Neuronal stem cell (in vitro differentiated cells): ENCODE results near the gene GRID1.

Source experiments
- DNase-seq: peaks from one replicate; pipeline ENCODE4 v3.0.0-alpha.2; 2013; ENCODE audit warnings: low spot score
- H2AFZ ChIP-seq: one replicate; pipeline ENCODE4 v1.6.1; 2013; ENCODE audit warnings: mild to moderate bottlenecking, low read length, inconsistent platforms
- H2AK5ac ChIP-seq: 2 replicates; pipeline ENCODE4 v1.6.1; 2013; ENCODE audit warnings: low read depth, mild to moderate bottlenecking, inconsistent platforms, low read length, moderate library complexity, mixed read lengths
- H2BK120ac ChIP-seq: 2 replicates; pipeline ENCODE4 v1.6.1; 2013; ENCODE audit warnings: low read depth, mild to moderate bottlenecking, inconsistent platforms, low read length, moderate library complexity, mixed read lengths
- H2BK12ac ChIP-seq: one replicate; pipeline ENCODE4 v1.6.1; 2013; ENCODE audit warnings: low read length, inconsistent platforms
- H2BK15ac ChIP-seq: 2 replicates; pipeline ENCODE4 v1.6.1; 2013; ENCODE audit warnings: mild to moderate bottlenecking, low read length, inconsistent platforms, mixed read lengths
- H2BK5ac ChIP-seq: one replicate; pipeline ENCODE4 v1.6.1; 2013; ENCODE audit warnings: inconsistent platforms, mild to moderate bottlenecking, low read length, moderate library complexity
- H3K14ac ChIP-seq: one replicate; pipeline ENCODE4 v1.6.1; 2013; ENCODE audit warnings: low read length, inconsistent platforms
- H3K18ac ChIP-seq: 2 replicates; pipeline ENCODE4 v1.6.1; 2013; ENCODE audit warnings: low read length, inconsistent platforms
- H3K23ac ChIP-seq: 2 replicates; pipeline ENCODE4 v1.6.1; 2013; ENCODE audit warnings: low read depth, mild to moderate bottlenecking, mixed read lengths, low read length, inconsistent platforms; ENCODE audit not compliant: poor library complexity
- H3K27ac ChIP-seq: replicated peaks from 3 replicates; pipeline ENCODE4 v1.5.1; 2013; ENCODE audit warnings: low read length, inconsistent platforms
- H3K27me3 ChIP-seq, 3 experiments: 2 replicates each; pipeline ENCODE4 v1.6.1; 2013; ENCODE audit warnings: low read length in 3 of 3, mild to moderate bottlenecking in 2 of 3, inconsistent platforms in 1 of 3, low read depth in 1 of 3, mixed read lengths in 1 of 3, moderate library complexity in 1 of 3; ENCODE audit not compliant: control insufficient read depth in 3 of 3, insufficient read depth in 3 of 3
- H3K36me3 ChIP-seq, 2 donors: replicated peaks in 1 of 2; 2 replicates each; pipeline ENCODE4 v1.6.1; 2013; ENCODE audit warnings: low read length in 2 of 2; ENCODE audit not compliant: control insufficient read depth in 2 of 2, insufficient read depth in 2 of 2
- H3K4ac ChIP-seq: 2 replicates; pipeline ENCODE4 v1.6.1; 2013; ENCODE audit warnings: inconsistent platforms, mild to moderate bottlenecking, low read length, moderate library complexity
- H3K4me1 ChIP-seq, 2 donors: 1 replicate in 1 of 2; 2 replicates in 1 of 2; pipeline ENCODE4 v1.6.1; 2013; ENCODE audit warnings: low read length in 2 of 2, low read depth in 1 of 2; ENCODE audit not compliant: control insufficient read depth in 2 of 2, insufficient read depth in 1 of 2
- H3K4me2 ChIP-seq: one replicate; pipeline ENCODE4 v1.6.1; 2013; ENCODE audit warnings: mild to moderate bottlenecking, low read length, inconsistent platforms; ENCODE audit not compliant: insufficient read depth, poor library complexity, severe bottlenecking
- H3K4me3 ChIP-seq, 2 donors: 2 replicates each; pipeline ENCODE4 v1.5.1; 2013; ENCODE audit warnings: low read length in 2 of 2, mild to moderate bottlenecking in 2 of 2, inconsistent platforms in 1 of 2, moderate library complexity in 1 of 2
- H3K79me1 ChIP-seq: one replicate; pipeline ENCODE4 v1.6.1; 2013; ENCODE audit warnings: low read depth, mild to moderate bottlenecking, inconsistent platforms, low read length, moderate library complexity
- H3K9ac ChIP-seq: one replicate; pipeline ENCODE4 v1.6.1; 2013; ENCODE audit warnings: mild to moderate bottlenecking, low read depth, low read length, inconsistent platforms; ENCODE audit not compliant: poor library complexity
- H3K9me3 ChIP-seq, 2 donors: replicated peaks in 1 of 2; 2 replicates each; pipeline versions ENCODE3 to v1.6.1; 2013; ENCODE audit warnings: low read length in 2 of 2, mild to moderate bottlenecking in 2 of 2, inconsistent platforms in 1 of 2, low read depth in 1 of 2, mixed read lengths in 1 of 2, moderate library complexity in 1 of 2; ENCODE audit not compliant: control insufficient read depth in 2 of 2, insufficient read depth in 1 of 2
- H4K8ac ChIP-seq: one replicate; pipeline ENCODE4 v1.6.1; 2013; ENCODE audit warnings: low read depth, mild to moderate bottlenecking, inconsistent platforms, low read length, moderate library complexity
- H4K91ac ChIP-seq: one replicate; pipeline ENCODE4 v1.6.1; 2013; ENCODE audit warnings: low read length, low read depth, mild to moderate bottlenecking, inconsistent platforms; ENCODE audit not compliant: poor library complexity
- WGBS, 2 donors: extraction: QIAGEN DNeasy Blood & Tissue Kit; methylation state at CpG; one replicate each; pipeline ENCODE4 v1.1.7; 2013; ENCODE audit warnings: missing lambda C conversion rate in 2 of 2, mixed read lengths in 1 of 2; ENCODE audit not compliant: insufficient read length in 2 of 2, insufficient replicate concordance in 1 of 2; ENCODE audit errors: extremely low coverage in 2 of 2; 5-methylcytosine and 5-hydroxymethylcytosine counted together

Gene GRID1

GRCh38 chr10:85645053-85645452 lies 721.5 kb downstream of the GRID1 start:
- Histone ChIP-seq H3K79me1 (no peaks in the 10 kb centered on the region), H3K18ac (no peak overlapping the region), H3K14ac (no peak overlapping the region), H3K9me3 (no peaks in the 10 kb centered on the region), H3K9ac (no peak overlapping the region), H2BK5ac (no peak overlapping the region), H3K4ac (no peak overlapping the region), H3K27me3 (no peaks in the 10 kb centered on the region), H3K23ac (no peak overlapping the region), H2BK120ac (no peak overlapping the region), H2BK12ac (no peak overlapping the region), H3K36me3 (no peaks in the 10 kb centered on the region), H4K8ac (no peak overlapping the region), H3K4me3 (no peak overlapping the region), H2AK5ac (no peak overlapping the region), H3K27ac (no peak overlapping the region), H2BK15ac (no peak overlapping the region), H3K4me2 (no peak overlapping the region), H2AFZ (no peak overlapping the region), H3K4me1 (peaks cover 0 to 2% of the 10 kb centered on the region in 2 donors), H4K91ac (no peak overlapping the region)
- no peak for DNase-seq
- no CpG with 5 or more reads among the region's 3 CpGs for WGBS, 2 donors

DNA sequence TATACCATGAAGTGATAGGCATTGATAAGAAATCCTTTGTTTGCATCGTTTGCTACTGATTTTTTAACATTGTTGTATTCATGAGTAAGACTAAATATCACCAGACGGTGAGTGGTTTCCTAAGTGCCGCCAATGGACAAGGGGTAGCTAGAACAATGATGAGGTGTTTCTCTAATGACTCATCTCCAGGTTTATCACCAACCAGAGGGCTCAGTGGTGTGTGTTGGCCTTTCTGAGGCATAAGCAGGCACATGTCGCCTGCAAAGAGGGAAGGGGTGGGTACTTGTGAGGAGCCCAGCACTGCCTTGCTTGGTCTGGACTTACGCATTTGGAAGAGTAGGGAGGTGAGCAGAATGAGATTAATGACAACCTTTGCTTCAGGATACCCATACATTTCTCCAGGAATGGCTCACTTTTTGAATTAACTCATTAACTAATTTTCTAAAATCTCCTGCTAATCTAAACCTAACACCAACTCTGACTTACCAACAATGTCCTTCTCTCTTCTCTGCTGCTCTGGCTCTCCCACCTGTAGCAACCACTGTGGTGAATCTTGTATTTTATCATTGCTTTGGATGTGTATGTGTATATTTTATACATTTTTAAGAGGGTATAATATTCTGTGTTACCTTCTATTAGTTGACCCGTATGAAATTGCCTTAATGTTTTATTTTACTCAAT lies 722.6 kb downstream of the GRID1 start:
- no peak for DNase-seq
- Histone ChIP-seq H3K9me3 (no peaks in the 10 kb centered on the region), H3K4me1 (peaks cover 0 to 2% of the 10 kb centered on the region in 2 donors), H3K4ac (no peak overlapping the region), H3K79me1 (no peaks in the 10 kb centered on the region), H2BK12ac (no peak overlapping the region), H3K4me3 (no peak overlapping the region), H4K8ac (no peak overlapping the region), H2BK15ac (no peak overlapping the region), H3K23ac (no peak overlapping the region), H3K27me3 (no peaks in the 10 kb centered on the region), H3K14ac (no peak overlapping the region), H3K4me2 (no peak overlapping the region), H4K91ac (no peak overlapping the region), H2BK5ac (no peak overlapping the region), H2AFZ (no peak overlapping the region), H3K18ac (no peak overlapping the region), H3K9ac (no peak overlapping the region), H2BK120ac (no peak overlapping the region), H3K27ac (no peak overlapping the region), H2AK5ac (no peak overlapping the region), H3K36me3 (no peaks in the 10 kb centered on the region)
- WGBS, 2 donors: no CpG with 5 or more reads among the region's 6 CpGs

DNA sequence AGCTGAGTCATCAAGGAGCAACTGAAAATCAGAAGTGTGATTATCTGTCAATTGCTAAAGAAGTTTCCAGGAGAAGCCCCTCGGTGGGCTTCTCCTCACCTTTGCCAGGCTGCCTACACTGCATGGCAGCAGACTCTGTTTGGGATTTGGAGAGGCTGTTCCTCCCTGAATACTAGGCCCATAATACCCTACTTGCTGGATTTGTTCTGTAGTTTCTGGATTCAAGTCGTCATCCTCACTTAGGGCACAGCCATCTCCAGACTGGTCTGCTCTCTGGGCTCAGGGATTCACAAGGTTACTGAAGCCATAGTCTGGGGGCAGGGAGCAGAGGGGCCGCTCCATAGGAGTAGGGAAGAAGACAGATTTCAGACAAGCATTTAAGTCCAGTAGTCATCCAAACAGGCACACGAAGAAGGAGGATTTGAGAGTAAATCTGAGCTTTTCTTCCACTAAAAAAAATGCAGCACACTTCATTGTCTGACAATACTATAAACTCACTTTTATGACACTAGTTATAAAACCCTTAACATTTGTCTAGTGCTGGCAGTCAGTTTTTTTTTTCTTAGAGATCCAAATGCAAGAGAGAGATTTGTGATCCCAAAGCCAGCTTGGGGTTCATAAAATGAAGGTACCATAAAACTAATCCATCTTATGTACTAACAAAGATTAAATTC lies 723.3 kb downstream of the GRID1 start:
- Histone ChIP-seq H3K4me2 (no peak overlapping the region), H3K27me3 (no peaks in the 10 kb centered on the region), H4K8ac (no peak overlapping the region), H4K91ac (no peak overlapping the region), H3K79me1 (no peaks in the 10 kb centered on the region), H3K9ac (no peak overlapping the region), H2BK15ac (no peak overlapping the region), H2BK120ac (no peak overlapping the region), H2BK12ac (no peak overlapping the region), H2AFZ (no peak overlapping the region), H3K27ac (no peak overlapping the region), H3K9me3 (no peaks in the 10 kb centered on the region), H2AK5ac (no peak overlapping the region), H3K18ac (no peak overlapping the region), H3K4ac (no peak overlapping the region), H3K14ac (no peak overlapping the region), H3K36me3 (no peaks in the 10 kb centered on the region), H3K23ac (no peak overlapping the region), H3K4me3 (no peak overlapping the region), H2BK5ac (no peak overlapping the region), H3K4me1 (peaks cover 0 to 2% of the 10 kb centered on the region in 2 donors)
- no CpG with 5 or more reads among the region's 4 CpGs for WGBS, 2 donors
- no peak for DNase-seq

DNA sequence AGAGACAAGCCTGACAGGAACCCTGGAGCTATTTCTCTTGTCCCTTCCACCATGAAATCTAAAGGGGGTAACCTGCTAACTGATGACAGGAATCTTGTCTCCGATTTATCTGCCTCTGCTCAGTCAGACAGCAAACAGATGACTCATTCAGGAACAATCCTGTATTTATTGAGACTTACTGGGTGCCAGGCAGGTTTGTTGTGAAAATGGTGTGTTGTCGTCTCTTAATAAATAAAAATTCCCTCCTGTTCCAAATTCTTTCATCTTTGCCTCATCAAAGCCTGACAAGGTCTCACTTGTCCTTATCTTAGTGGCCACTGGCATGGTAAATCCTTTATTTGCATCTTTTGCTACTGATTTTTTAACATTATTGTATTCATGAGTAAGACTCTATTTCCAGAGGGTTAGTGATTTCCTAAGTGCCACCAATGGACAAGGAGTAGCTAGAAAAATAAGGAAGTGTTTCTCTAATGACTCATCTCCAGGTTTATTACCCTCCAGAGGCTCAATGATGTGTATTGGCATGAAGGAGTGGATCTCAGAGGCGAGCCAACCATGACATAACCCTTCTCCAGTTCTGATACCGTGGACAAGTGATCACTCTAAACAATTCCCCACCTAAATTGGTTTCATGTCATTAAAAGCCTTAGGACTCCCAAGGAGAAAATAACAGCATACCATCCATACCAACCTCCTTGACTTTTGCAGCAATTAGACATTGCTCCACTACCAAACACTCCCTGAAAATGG lies 724.0 kb downstream of the GRID1 start:
- H3K14ac ChIP-seq: no peak overlapping the region
- no peak overlapping the region for H3K9ac ChIP-seq
- no peak overlapping the region for H2BK15ac ChIP-seq
- no peaks in the 10 kb centered on the region for H3K27me3 ChIP-seq
- no peak overlapping the region for H3K4ac ChIP-seq
- no peaks in the 10 kb centered on the region for H3K9me3 ChIP-seq
- no peak overlapping the region for H2BK5ac ChIP-seq
- no peak overlapping the region for H3K23ac ChIP-seq
- H4K8ac ChIP-seq: no peak overlapping the region
- H3K79me1 ChIP-seq: no peaks in the 10 kb centered on the region
- H3K18ac ChIP-seq: no peak overlapping the region
- no peak overlapping the region for H3K27ac ChIP-seq
- no peak overlapping the region for H4K91ac ChIP-seq
- no peak for DNase-seq
- no peak overlapping the region for H2BK12ac ChIP-seq
- H2AFZ ChIP-seq: no peak overlapping the region
- WGBS, 2 donors: no CpG with 5 or more reads among the region's 4 CpGs
- no peaks in the 10 kb centered on the region for H3K36me3 ChIP-seq
- H2BK120ac ChIP-seq: no peak overlapping the region
- H3K4me1 ChIP-seq: peaks cover 0 to 2% of the 10 kb centered on the region in 2 donors
- H3K4me2 ChIP-seq: no peak overlapping the region
- no peak overlapping the region for H3K4me3 ChIP-seq
- H2AK5ac ChIP-seq: no peak overlapping the region
